Glutamatergic neuron (in vitro differentiated cells): ENCODE data around the gene HYAL4. TPM values are rescaled to one million over a fixed set of nuclear protein-coding genes. Genes with fewer than 3 reads are reported as not detected.
"Not testable (repeated sequence)": the region's sequence is repeated elsewhere in the genome, so short reads cannot be mapped to it uniquely, and the experiment has no call there.

Source experiments
- DNase-seq: peaks from one replicate; pipeline ENCODE4 v3.0.0; 2022
- H3K27ac Mint-ChIP-seq: one replicate; pipeline ENCODE4 v1.8.0; 2020; ENCODE audit warnings: mild to moderate bottlenecking, mixed read lengths, inconsistent platforms; ENCODE audit not compliant: unreplicated experiment
- H3K27me3 Mint-ChIP-seq: one replicate; pipeline ENCODE4 v1.8.0; 2020; ENCODE audit warnings: mild to moderate bottlenecking, moderate library complexity, mixed read lengths, inconsistent platforms; ENCODE audit not compliant: unreplicated experiment
- H3K36me3 Mint-ChIP-seq: one replicate; pipeline ENCODE4 v1.8.0; 2020; ENCODE audit warnings: mild to moderate bottlenecking, mixed read lengths, inconsistent platforms; ENCODE audit not compliant: unreplicated experiment
- H3K4me1 Mint-ChIP-seq: one replicate; pipeline ENCODE4 v1.8.0; 2020; ENCODE audit warnings: mild to moderate bottlenecking, low read depth, mixed read lengths, inconsistent platforms; ENCODE audit not compliant: unreplicated experiment
- H3K4me3 Mint-ChIP-seq: one replicate; pipeline ENCODE4 v1.8.0; 2020; ENCODE audit warnings: mild to moderate bottlenecking, mixed read lengths, inconsistent platforms; ENCODE audit not compliant: unreplicated experiment
- H3K9me3 Mint-ChIP-seq: one replicate; pipeline ENCODE4 v1.8.0; 2020; ENCODE audit warnings: mild to moderate bottlenecking, moderate library complexity, mixed read lengths, inconsistent platforms; ENCODE audit not compliant: unreplicated experiment
- CTCF ChIP-seq: fragments of 200-600 bp; sonication (generic); IDR thresholded peaks from one replicate; pipeline ENCODE4 v1.5.0; 2021; ENCODE audit not compliant: partially characterized antibody, unreplicated experiment
- total RNA-seq: library from RNA; stranded (reverse); fragmentation: NEBNext Ultra II Directional; extraction: Animal tissue kit (Norgen Biotek cat#: 25700); gene quantifications from one replicate; pipeline ENCODE4 v1.2.1, GENCODE V29; 2021; ENCODE audit not compliant: unreplicated experiment

HYAL4 gene
- total RNA-seq, 1 donor from 2014 or later, result not detected

GRCh38 chr7:123876557-123877256 is 31.7 kb downstream of the HYAL4 start:
- H3K27ac Mint-ChIP-seq, result no peak overlapping the region
- no peaks in the 10 kb centered on the region for H3K9me3 Mint-ChIP-seq
- no peak overlapping the region for H3K4me3 Mint-ChIP-seq
- TF ChIP-seq CTCF, result no peak
- no peaks in the 10 kb centered on the region for H3K27me3 Mint-ChIP-seq
- no peaks in the 10 kb centered on the region for H3K36me3 Mint-ChIP-seq
- no peaks in the 10 kb centered on the region for H3K4me1 Mint-ChIP-seq
- DNase-seq, result no peak

GRCh38 chr7:123879628-123880027 is 34.7 kb downstream of the HYAL4 start:
- no peaks in the 10 kb centered on the region for H3K36me3 Mint-ChIP-seq
- H3K9me3 Mint-ChIP-seq, result no peaks in the 10 kb centered on the region
- no peak overlapping the region for H3K4me3 Mint-ChIP-seq
- no peak for DNase-seq
- no peak for TF ChIP-seq CTCF
- no peaks in the 10 kb centered on the region for H3K4me1 Mint-ChIP-seq
- H3K27ac Mint-ChIP-seq, result no peak overlapping the region
- H3K27me3 Mint-ChIP-seq, result no peaks in the 10 kb centered on the region

GRCh38 chr7:123881300-123881699 is 36.3 kb downstream of the HYAL4 start:
- Mint-ChIP-seq H3K27me3 (no peaks in the 10 kb centered on the region), H3K9me3 (no peaks in the 10 kb centered on the region), H3K4me3 (no peak overlapping the region), H3K36me3 (no peaks in the 10 kb centered on the region), H3K4me1 (no peaks in the 10 kb centered on the region), H3K27ac (no peak overlapping the region)
- no peak for TF ChIP-seq CTCF
- DNase-seq, result no peak

GRCh38 chr7:123883154-123883553 is 38.2 kb downstream of the HYAL4 start:
- H3K36me3 Mint-ChIP-seq, result no peaks in the 10 kb centered on the region
- no peak overlapping the region for H3K27ac Mint-ChIP-seq
- no peak for TF ChIP-seq CTCF
- no peak overlapping the region for H3K4me3 Mint-ChIP-seq
- no peaks in the 10 kb centered on the region for H3K4me1 Mint-ChIP-seq
- no peak for DNase-seq
- no peaks in the 10 kb centered on the region for H3K27me3 Mint-ChIP-seq
- H3K9me3 Mint-ChIP-seq, result no peaks in the 10 kb centered on the region

- H3K27ac Mint-ChIP-seq, result no peak overlapping the region
- H3K4me1 Mint-ChIP-seq, result no peaks in the 10 kb centered on the region
- no peaks in the 10 kb centered on the region for H3K36me3 Mint-ChIP-seq
- H3K9me3 Mint-ChIP-seq, result no peaks in the 10 kb centered on the region
- H3K4me3 Mint-ChIP-seq, result no peak overlapping the region
- no peaks in the 10 kb centered on the region for H3K27me3 Mint-ChIP-seq
- no peak for DNase-seq
- TF ChIP-seq CTCF, result no peak
Observed at GRCh38 chr7:123888192-123888591, 43.2 kb downstream of the HYAL4 start.

- H3K4me3 Mint-ChIP-seq, H3K4me1 Mint-ChIP-seq, H3K27ac Mint-ChIP-seq, H3K9me3 Mint-ChIP-seq, H3K36me3 Mint-ChIP-seq, H3K27me3 Mint-ChIP-seq, DNase-seq: not testable (repeated sequence)
Observed at GRCh38 chr7:123894753-123895152, 49.8 kb downstream of the HYAL4 start.
